Astrocyte (in vitro differentiated cells and primary cell): ENCODE measurements around the gene SNRPB2. TPM values are rescaled to one million over a fixed set of nuclear protein-coding genes. Genes with fewer than 3 reads are reported as not detected.

Experiments
- DNase-seq: peaks from one replicate; pipeline ENCODE4 v3.0.0-alpha.2; 2010; ENCODE audit warnings: low read depth
- FAIRE-seq: peaks from 2 replicates; lab custom pipeline; 2011; peaks lifted over from hg19 to GRCh38; lab: Jason Lieb, UNC
- H2AFZ ChIP-seq: 2 replicates; pipeline ENCODE4 v1.6.0; 2012; ENCODE audit warnings: low read depth, low read length, inconsistent platforms
- H3K27ac ChIP-seq: 2 replicates; pipeline ENCODE4 v1.5.1; 2011; ENCODE audit warnings: low read depth, low read length, inconsistent platforms
- H3K27me3 ChIP-seq: 2 replicates; pipeline ENCODE4 v1.6.0; 2011; ENCODE audit warnings: low read length, inconsistent platforms; ENCODE audit not compliant: insufficient read depth
- H3K36me3 ChIP-seq: 2 replicates; pipeline ENCODE4 v1.5.1; 2011; ENCODE audit warnings: low read length, inconsistent platforms; ENCODE audit not compliant: insufficient read depth
- H3K4me1 ChIP-seq: 2 replicates; pipeline ENCODE4 v1.5.1; 2011; ENCODE audit warnings: low read length, inconsistent platforms; ENCODE audit not compliant: insufficient read depth
- H3K4me2 ChIP-seq: 2 replicates; pipeline ENCODE4 v1.6.0; 2012; ENCODE audit warnings: low read length, inconsistent platforms
- H3K4me3 ChIP-seq: 2 replicates; pipeline ENCODE4 v1.5.1; 2011; ENCODE audit warnings: low read depth, mild to moderate bottlenecking, low read length, inconsistent platforms; ENCODE audit not compliant: insufficient read depth
- H3K79me2 ChIP-seq: 2 replicates; pipeline ENCODE4 v1.6.0; 2012; ENCODE audit warnings: mild to moderate bottlenecking, low read length, inconsistent platforms; ENCODE audit not compliant: insufficient read depth
- H3K9ac ChIP-seq: 2 replicates; pipeline ENCODE4 v1.6.0; 2012; ENCODE audit warnings: mild to moderate bottlenecking, low read length, inconsistent platforms
- H3K9me3 ChIP-seq: 2 replicates; pipeline ENCODE4 v1.5.1; 2012; ENCODE audit warnings: low read depth, mild to moderate bottlenecking, low read length, inconsistent platforms; ENCODE audit not compliant: insufficient read depth
- H4K20me1 ChIP-seq: 2 replicates; pipeline ENCODE4 v1.6.0; 2012; ENCODE audit warnings: low read length, inconsistent platforms; ENCODE audit not compliant: insufficient read depth
- H3K27ac Mint-ChIP-seq: one replicate; pipeline ENCODE4 v1.8.0; 2021; ENCODE audit warnings: mild to moderate bottlenecking, mixed read lengths; ENCODE audit not compliant: unreplicated experiment
- H3K27me3 Mint-ChIP-seq: one replicate; pipeline ENCODE4 v1.8.0; 2021; ENCODE audit warnings: low read depth, mixed read lengths; ENCODE audit not compliant: unreplicated experiment
- H3K36me3 Mint-ChIP-seq: one replicate; pipeline ENCODE4 v1.8.0; 2021; ENCODE audit warnings: low read depth, mixed read lengths; ENCODE audit not compliant: unreplicated experiment
- H3K4me1 Mint-ChIP-seq: one replicate; pipeline ENCODE4 v1.8.0; 2021; ENCODE audit warnings: low read depth, mixed read lengths; ENCODE audit not compliant: unreplicated experiment
- H3K4me3 Mint-ChIP-seq: one replicate; pipeline ENCODE4 v1.8.0; 2021; ENCODE audit warnings: mild to moderate bottlenecking, moderate library complexity, mixed read lengths; ENCODE audit not compliant: unreplicated experiment
- H3K9me3 Mint-ChIP-seq: one replicate; pipeline ENCODE4 v1.8.0; 2021; ENCODE audit warnings: mild to moderate bottlenecking, mixed read lengths; ENCODE audit not compliant: unreplicated experiment
- EZH2 ChIP-seq: IDR thresholded peaks from 2 replicates; pipeline ENCODE4 v1.6.1; 2012; ENCODE audit warnings: mild to moderate bottlenecking, low read length, inconsistent platforms; ENCODE audit not compliant: insufficient read depth
- total RNA-seq: library from RNA; stranded (reverse); gene quantifications from 2 replicates; pipeline ENCODE4 v1.2.1, GENCODE V29; 2021
- TF ChIP-seq, protein P1 (sequence below): IDR thresholded peaks from 2 replicates; pipeline ENCODE4 v1.5.1; 2011; ENCODE audit warnings: low read depth, mild to moderate bottlenecking, inconsistent platforms, low read length, moderate library complexity; ENCODE audit not compliant: insufficient read depth

SNRPB2 gene
- total RNA-seq, 1 donor from 2014 or later: 76.3 TPM

DNA sequence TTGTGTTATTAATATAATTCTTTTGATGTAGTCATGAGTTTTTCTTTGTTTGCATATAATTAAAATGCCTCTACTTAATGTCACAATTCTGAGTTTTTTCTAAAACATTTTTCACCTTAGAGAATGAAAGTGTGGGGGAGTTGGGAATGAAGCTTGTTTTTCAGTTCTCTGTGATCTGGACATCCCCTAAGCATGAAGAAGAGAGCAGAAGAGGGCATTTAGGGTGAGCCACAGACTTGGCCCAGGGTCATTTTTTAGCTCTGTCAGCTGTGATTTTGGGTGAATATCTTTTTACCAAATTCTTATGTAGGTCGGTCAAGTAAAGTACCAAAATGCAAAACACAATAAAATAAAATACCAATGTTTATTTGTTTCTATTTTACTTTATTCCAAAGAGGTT, 22.3 kb downstream of the SNRPB2 start:
- TF ChIP-seq, protein P1, sequence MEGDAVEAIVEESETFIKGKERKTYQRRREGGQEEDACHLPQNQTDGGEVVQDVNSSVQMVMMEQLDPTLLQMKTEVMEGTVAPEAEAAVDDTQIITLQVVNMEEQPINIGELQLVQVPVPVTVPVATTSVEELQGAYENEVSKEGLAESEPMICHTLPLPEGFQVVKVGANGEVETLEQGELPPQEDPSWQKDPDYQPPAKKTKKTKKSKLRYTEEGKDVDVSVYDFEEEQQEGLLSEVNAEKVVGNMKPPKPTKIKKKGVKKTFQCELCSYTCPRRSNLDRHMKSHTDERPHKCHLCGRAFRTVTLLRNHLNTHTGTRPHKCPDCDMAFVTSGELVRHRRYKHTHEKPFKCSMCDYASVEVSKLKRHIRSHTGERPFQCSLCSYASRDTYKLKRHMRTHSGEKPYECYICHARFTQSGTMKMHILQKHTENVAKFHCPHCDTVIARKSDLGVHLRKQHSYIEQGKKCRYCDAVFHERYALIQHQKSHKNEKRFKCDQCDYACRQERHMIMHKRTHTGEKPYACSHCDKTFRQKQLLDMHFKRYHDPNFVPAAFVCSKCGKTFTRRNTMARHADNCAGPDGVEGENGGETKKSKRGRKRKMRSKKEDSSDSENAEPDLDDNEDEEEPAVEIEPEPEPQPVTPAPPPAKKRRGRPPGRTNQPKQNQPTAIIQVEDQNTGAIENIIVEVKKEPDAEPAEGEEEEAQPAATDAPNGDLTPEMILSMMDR: no peak
- TF ChIP-seq EZH2: no peak
- no peaks in the 10 kb centered on the region for H3K79me2 ChIP-seq
- DNase-seq (no peak), FAIRE-seq (no peak)
- H3K4me3 Mint-ChIP-seq: no peak overlapping the region
- no peaks in the 10 kb centered on the region for H3K4me1 Mint-ChIP-seq
- H3K4me2 ChIP-seq: no peak overlapping the region
- no peaks in the 10 kb centered on the region for H3K36me3 ChIP-seq
- H3K27ac ChIP-seq: no peak overlapping the region
- no peak overlapping the region for H3K27ac Mint-ChIP-seq
- no peaks in the 10 kb centered on the region for H3K9me3 Mint-ChIP-seq
- H3K36me3 Mint-ChIP-seq: no peaks in the 10 kb centered on the region
- no peak overlapping the region for H2AFZ ChIP-seq
- H4K20me1 ChIP-seq: no peaks in the 10 kb centered on the region
- no peaks in the 10 kb centered on the region for H3K9me3 ChIP-seq
- H3K27me3 ChIP-seq: peaks cover under 1% of the 10 kb centered on the region
- H3K4me1 ChIP-seq: no peaks in the 10 kb centered on the region
- H3K27me3 Mint-ChIP-seq: no peaks in the 10 kb centered on the region
- no peak overlapping the region for H3K9ac ChIP-seq
- H3K4me3 ChIP-seq: no peak overlapping the region

GRCh38 chr20:16752901-16753300, 23.1 kb downstream of the SNRPB2 start:
- Histone ChIP-seq H3K4me3 (no peak overlapping the region), H3K9me3 (no peaks in the 10 kb centered on the region), H3K9ac (no peak overlapping the region), H3K4me2 (no peak overlapping the region), H4K20me1 (no peaks in the 10 kb centered on the region), H3K4me1 (no peaks in the 10 kb centered on the region), H3K27ac (no peak overlapping the region), H2AFZ (no peak overlapping the region), H3K79me2 (no peaks in the 10 kb centered on the region), H3K27me3 (no peaks in the 10 kb centered on the region), H3K36me3 (no peaks in the 10 kb centered on the region)
- H3K36me3 Mint-ChIP-seq: no peaks in the 10 kb centered on the region
- DNase-seq: no peak
- H3K4me1 Mint-ChIP-seq: no peaks in the 10 kb centered on the region
- FAIRE-seq: no peak
- TF ChIP-seq EZH2: no peak
- TF ChIP-seq, protein P1: no peak
- H3K27ac Mint-ChIP-seq: no peak overlapping the region
- no peaks in the 10 kb centered on the region for H3K27me3 Mint-ChIP-seq
- H3K4me3 Mint-ChIP-seq: no peak overlapping the region
- H3K9me3 Mint-ChIP-seq: no peaks in the 10 kb centered on the region

- Histone ChIP-seq H2AFZ (no peak overlapping the region), H4K20me1 (no peaks in the 10 kb centered on the region), H3K9me3 (no peaks in the 10 kb centered on the region), H3K9ac (no peak overlapping the region), H3K27me3 (peaks cover 3% of the 10 kb centered on the region), H3K4me2 (no peak overlapping the region), H3K27ac (no peak overlapping the region), H3K4me3 (no peak overlapping the region), H3K4me1 (no peaks in the 10 kb centered on the region), H3K79me2 (no peaks in the 10 kb centered on the region), H3K36me3 (no peaks in the 10 kb centered on the region)
- Mint-ChIP-seq H3K4me3 (no peak overlapping the region), H3K36me3 (no peaks in the 10 kb centered on the region), H3K27ac (no peak overlapping the region), H3K9me3 (no peaks in the 10 kb centered on the region), H3K27me3 (peaks cover 3% of the 10 kb centered on the region), H3K4me1 (peaks cover 9% of the 10 kb centered on the region)
- no peak for FAIRE-seq
- TF ChIP-seq EZH2: no peak
- TF ChIP-seq, protein P1: no peak
- DNase-seq: no peak
These were observed 28.8 kb downstream of the SNRPB2 start for GRCh38 chr20:16758454-16759180.
